K562 (cell line): Measurements from ENCODE around the gene SDHAF4. TPM values are rescaled to one million over a fixed set of nuclear protein-coding genes. Genes with fewer than 3 reads are reported as not detected.

Experiments
- ATAC-seq: fragments of 200-7000 bp; cut with Tn5 transposase; 3 replicates; pipeline ENCODE4 v1.9.1; 2020; ENCODE audit warnings: moderate library complexity
- BruUV-seq: library from RNA; stranded (reverse); fragments of 400-500 nt; replicated peaks from 2 replicates; lab custom pipeline; 2021; lab: Mats Ljungman, UMichigan
- CTCF ChIA-PET: fragments of 300-600 bp; formaldehyde crosslinking; extraction: SDS; loops from one replicate; lab custom pipeline; 2021; ENCODE audit warnings: low intra/inter-chr PET ratio; lab: Yijun Ruan, JAX
- POLR2A ChIA-PET: fragments of 300-600, 350-650 bp; sonication (Branson Sonifier 250); formaldehyde crosslinking; extraction: SDS; loops from one replicate; lab custom pipeline; 2021; ENCODE audit warnings: antibody characterized with exemption, inconsistent platforms; lab: Yijun Ruan, JAX
- DNase-seq, 4 experiments: peaks; one replicate each; pipeline versions ENCODE4 v3.0.0 to v3.0.0-alpha.2; 2011 to 2018; ENCODE audit warnings: low spot score in 3 of 4, mixed read lengths in 3 of 4; ENCODE audit errors: extremely low read depth in 1 of 4
- FAIRE-seq: peaks from 2 replicates; lab custom pipeline; 2011; peaks lifted over from hg19 to GRCh38; lab: Jason Lieb, UNC
- H2AFZ ChIP-seq: 2 replicates; pipeline ENCODE4 v1.6.0; 2011; ENCODE audit warnings: low read depth, low read length, control low read depth, inconsistent platforms
- H3K27ac ChIP-seq: fragments of 200-600 bp; 3 replicates; pipeline ENCODE4 v1.8.0; 2011; ENCODE audit warnings: low read depth, mild to moderate bottlenecking, control low read depth, inconsistent platforms, low read length, moderate library complexity, mixed read lengths; ENCODE audit errors: extremely low read depth
- H3K27me3 ChIP-seq, 2 experiments: fragments of 300-600 bp in 1 of 2; 2 replicates in 1 of 2; 3 replicates in 1 of 2; pipeline versions ENCODE4 v1.6.0 to v1.8.0; 2011; ENCODE audit warnings: inconsistent platforms in 2 of 2, low read length in 2 of 2, mild to moderate bottlenecking in 1 of 2, mixed read lengths in 1 of 2, moderate library complexity in 1 of 2; ENCODE audit not compliant: control insufficient read depth in 2 of 2, insufficient read depth in 2 of 2
- H3K36me3 ChIP-seq: fragments of 300-600 bp; 3 replicates; pipeline ENCODE4 v1.8.0; 2011; ENCODE audit warnings: mild to moderate bottlenecking, low read length, inconsistent platforms; ENCODE audit not compliant: control insufficient read depth, insufficient read depth
- H3K4me1 ChIP-seq, 2 experiments: fragments of 200-600 bp in 1 of 2; replicated peaks in 1 of 2; 2 replicates in 1 of 2; 3 replicates in 1 of 2; pipeline versions ENCODE4 v1.5.1 to v1.8.0; 2011; ENCODE audit warnings: inconsistent platforms in 2 of 2, low read length in 2 of 2, mild to moderate bottlenecking in 1 of 2, mixed read lengths in 1 of 2, moderate library complexity in 1 of 2; ENCODE audit not compliant: control insufficient read depth in 2 of 2, insufficient read depth in 2 of 2
- H3K4me2 ChIP-seq: 2 replicates; pipeline ENCODE4 v1.6.1; 2011; ENCODE audit warnings: low read length, control low read depth, inconsistent platforms, mixed read lengths; ENCODE audit not compliant: insufficient read depth
- H3K4me3 ChIP-seq: fragments of 200-600 bp; sonication (generic), shearing (Covaris generic); 2 replicates; pipeline ENCODE4 v1.5.1; 2016; ENCODE audit warnings: control low read depth, inconsistent platforms
- H3K79me2 ChIP-seq: fragments of 200-600 bp; 3 replicates; pipeline ENCODE4 v1.8.0; 2011; ENCODE audit warnings: low read length, inconsistent platforms; ENCODE audit not compliant: control insufficient read depth, insufficient read depth
- H3K9ac ChIP-seq, 2 experiments: 2 replicates each; pipeline versions ENCODE4 v1.6.0 to v1.6.1; 2011; ENCODE audit warnings: low read depth in 2 of 2, low read length in 2 of 2, control low read depth in 1 of 2, inconsistent platforms in 1 of 2, mild to moderate bottlenecking in 1 of 2, mixed read lengths in 1 of 2; ENCODE audit not compliant: insufficient read depth in 1 of 2
- H3K9me1 ChIP-seq: one replicate; pipeline ENCODE4 v1.6.0; 2011; ENCODE audit warnings: inconsistent platforms, mild to moderate bottlenecking, low read length, moderate library complexity; ENCODE audit not compliant: control insufficient read depth, insufficient read depth
- H3K9me3 ChIP-seq: replicated peaks from 2 replicates; pipeline ENCODE4 v1.5.1; 2011; ENCODE audit warnings: low read depth, low read length, inconsistent platforms; ENCODE audit not compliant: control insufficient read depth, insufficient read depth
- H4K20me1 ChIP-seq: replicated peaks from 2 replicates; pipeline ENCODE4 v1.6.1; 2011; ENCODE audit warnings: low read length, inconsistent platforms, mixed read lengths; ENCODE audit not compliant: control insufficient read depth, insufficient read depth
- ATF3 ChIP-seq, 2 experiments: fragments of 450-650 bp in 1 of 2; sonication (generic) in 1 of 2; formaldehyde crosslinking in 1 of 2; IDR thresholded peaks in 1 of 2; conservative IDR thresholded peaks in 1 of 2; 2 replicates each; pipeline versions ENCODE4 v1.6.1 to v1.8.1; 2016 to 2023; ENCODE audit warnings: mild to moderate bottlenecking in 2 of 2, moderate library complexity in 2 of 2, inconsistent platforms in 1 of 2, missing genetic modification reagents in 1 of 2
- CSDE1 ChIP-seq, 2 experiments: fragments of 450-650 bp; IDR thresholded peaks; 2 replicates each; pipeline ENCODE4 v1.6.1; 2016; ENCODE audit warnings: mild to moderate bottlenecking in 1 of 2
- EP400 ChIP-seq: fragments of 450-650 bp; IDR thresholded peaks from 2 replicates; pipeline ENCODE4 v1.6.1; 2017; ENCODE audit warnings: antibody characterized with exemption, mild to moderate bottlenecking, moderate library complexity
- GTF2F1 ChIP-seq: IDR thresholded peaks from 2 replicates; pipeline ENCODE4 v1.6.1; 2011; ENCODE audit warnings: low read depth, low read length, improper control_type of control experiment
- RAD21 ChIP-seq, 2 experiments: fragments of 250-450 bp in 1 of 2; fragments of 450-650 bp in 1 of 2; sonication (Bioruptor Pico) in 1 of 2; formaldehyde crosslinking in 1 of 2; IDR thresholded peaks in 1 of 2; conservative IDR thresholded peaks in 1 of 2; 2 replicates each; pipeline versions ENCODE4 v1.4.0 to v1.8.0; 2020 to 2022; ENCODE audit warnings: mild to moderate bottlenecking in 2 of 2, moderate library complexity in 1 of 2
- REST ChIP-seq, 2 experiments: fragments of 450-650 bp; formaldehyde crosslinking in 1 of 2; IDR thresholded peaks; 2 replicates each; pipeline versions ENCODE4 v1.4.0 to v1.6.1; 2014 to 2020; ENCODE audit warnings: mild to moderate bottlenecking in 2 of 2, borderline replicate concordance in 1 of 2, low read depth in 1 of 2
- TCFL5 ChIP-seq: fragments of 250-450 bp; sonication (Bioruptor Pico); conservative IDR thresholded peaks from 2 replicates; pipeline ENCODE4 v1.6.1; 2021; ENCODE audit warnings: mild to moderate bottlenecking, moderate library complexity, matching md5 sums
- TEAD2 ChIP-seq: fragments of 450-650 bp; IDR thresholded peaks from 2 replicates; pipeline ENCODE4 v1.6.1; 2016; ENCODE audit warnings: missing genetic modification characterization, control low read depth, missing compliant biosample characterization
- ZBTB9 ChIP-seq: fragments of 450-650 bp; formaldehyde crosslinking; IDR thresholded peaks from 2 replicates; pipeline ENCODE4 v1.4.0; 2020; ENCODE audit warnings: mild to moderate bottlenecking, moderate library complexity
- ZNF347 ChIP-seq: fragments of 450-650 bp; formaldehyde crosslinking; IDR thresholded peaks from 2 replicates; pipeline ENCODE4 v1.4.0; 2020; ENCODE audit warnings: low read depth, mild to moderate bottlenecking, moderate library complexity
- WGBS: fragments of 100-300 bp; shearing (Covaris generic); methylation state at CpG from one replicate; pipeline ENCODE4 v1.1.6; 2016; ENCODE audit warnings: low coverage, mixed read lengths; ENCODE audit not compliant: insufficient coverage; ENCODE audit errors: missing lambda C conversion rate; 5-methylcytosine and 5-hydroxymethylcytosine counted together
- in situ Hi-C: fragments of 300-500 bp; cut with MboI; formaldehyde crosslinking; loops from 4 replicates; pipeline ENCODE4 v1.15.0; 2018; ENCODE audit warnings: inconsistent platforms, mixed read lengths
- intact Hi-C: fragments of 100-400 bp; cut with micrococcal nuclease; formaldehyde crosslinking; loops from 2 replicates; pipeline ENCODE4 v1.14.2; 2022
- polyA plus RNA-seq, 8 experiments: library from polyadenylated mRNA; depleted of rRNA in 4 of 8; stranded (reverse) in 5 of 8; unstranded in 3 of 8; fragments of >200 nt; fragmentation: Nextera tagmentation in 2 of 8; fragmentation: Illumina TruSeq in 1 of 8; extraction: Ambion mirVana in 2 of 8; extraction: Trizol in 1 of 8; gene quantifications; 2 replicates each; pipeline versions ENCODE4 v1.2.1 to v1.2.3, GENCODE V29; 2011 to 2014; ENCODE audit warnings: inconsistent platforms in 1 of 8, missing spikeins in 1 of 8
- total RNA-seq, 7 experiments: library from RNA; depleted of rRNA in 6 of 7; stranded (reverse); fragments of >200 nt in 6 of 7; fragmentation: Illumina TruSeq in 2 of 7; extraction: Trizol in 2 of 7; gene quantifications; 2 replicates each; pipeline versions ENCODE4 v1.2.1 to v1.2.3, GENCODE V29; 2011 to 2021; ENCODE audit warnings: low replicate concordance in 1 of 7

The SDHAF4 gene
- total and polyA plus RNA-seq, 9 of the 15 experiments (the other 6 are each of a cell fraction or from before 2014, with no cell fraction given), result 3.5 to 12.0 (median 6.2) TPM

- no peak for TF ChIP-seq ZBTB9 (CRISPR knock-in tag)
Measured at GRCh38 chr6:70549327-70549726, 17.4 kb upstream of the SDHAF4 start (continued).

- POLR2A ChIA-PET, result no interaction called here
- 33% methylated on average over 1 of the region's 1 CpG for WGBS
- 0 out of 2 replicates have a peak, but pooled peaks have one; percentile 9 for TF ChIP-seq ATF3 (IDR thresholded peaks at IDR 0.05)
- no peak for TF ChIP-seq ATF3 (CRISPR knock-in tag; conservative IDR thresholded peaks at IDR 0.05)
- peak; percentile 24 to 53; a peak in 3 of 4 replicates for TF ChIP-seq RAD21 (CRISPR knock-in tag; conservative IDR thresholded peaks at IDR 0.05 in 1 of 2, IDR thresholded peaks at IDR 0.05 in 1 of 2)
- TF ChIP-seq ZNF347, result no peak
- no peak for TF ChIP-seq EP400
- no peak for TF ChIP-seq CSDE1 (IDR thresholded peaks at IDR 0.05)
- peak; percentile 17; the same call in 1 of the 2 replicates for TF ChIP-seq REST (IDR thresholded peaks at IDR 0.05; ENCODE audit: borderline replicate concordance)
- no peak for TF ChIP-seq REST (CRISPR knock-in tag; IDR thresholded peaks at IDR 0.05; ENCODE audit: low read depth)
- TF ChIP-seq TEAD2 (tag), result no peak
- TF ChIP-seq GTF2F1, result no peak
- no peak for TF ChIP-seq TCFL5 (CRISPR knock-in tag)
Measured at GRCh38 chr6:70551566-70551965, 15.2 kb upstream of the SDHAF4 start.

More at GRCh38 chr6:70551566-70551965, 15.2 kb upstream of the SDHAF4 start:
- Histone ChIP-seq H3K4me1 (no peaks in the 10 kb centered on the region), H2AFZ (no peak overlapping the region), H3K27me3 (no peaks in the 10 kb centered on the region), H3K4me2 (no peak overlapping the region), H3K9me1 (no peaks in the 10 kb centered on the region), H4K20me1 (no peaks in the 10 kb centered on the region), H3K36me3 (no peaks in the 10 kb centered on the region), H3K4me3 (no peak overlapping the region), H3K9me3 (no peaks in the 10 kb centered on the region), H3K27ac (no peak overlapping the region), H3K9ac (no peak overlapping the region), H3K79me2 (no peaks in the 10 kb centered on the region)
- no TSS peak for BruUV-seq
- CTCF ChIA-PET, result no interaction called here
- intact Hi-C loops, result no loop called here
- ATAC-seq (peak; percentile 58; the same call in 2 of the 3 replicates), DNase-seq (no peak), FAIRE-seq (no peak)
- in situ Hi-C loops, result no loop called here
